IPS DF 19.7 (cell line): ENCODE measurements around the gene DTWD2.
A peak's percentile ranks its signal among the peaks of the same experiment; 100 is the strongest.

Experiments
- DNase-seq: peaks from one replicate; pipeline ENCODE4 v3.0.0-alpha.2; 2013; ENCODE audit warnings: low read depth, low spot score

DTWD2 gene, protein sequence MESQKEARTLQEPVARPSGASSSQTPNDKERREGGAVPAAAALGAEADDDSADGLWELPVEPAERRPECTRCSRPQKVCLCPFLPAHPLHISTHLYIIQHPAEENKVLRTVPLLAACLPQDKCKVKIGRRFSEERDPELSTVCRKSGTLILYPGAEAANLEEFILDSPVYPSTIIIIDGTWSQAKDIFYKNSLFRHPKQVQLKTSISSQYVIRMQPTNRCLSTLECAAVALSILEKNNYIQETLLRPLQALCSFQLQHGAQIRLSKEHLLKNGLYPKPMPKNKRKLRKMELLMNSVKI

DNA sequence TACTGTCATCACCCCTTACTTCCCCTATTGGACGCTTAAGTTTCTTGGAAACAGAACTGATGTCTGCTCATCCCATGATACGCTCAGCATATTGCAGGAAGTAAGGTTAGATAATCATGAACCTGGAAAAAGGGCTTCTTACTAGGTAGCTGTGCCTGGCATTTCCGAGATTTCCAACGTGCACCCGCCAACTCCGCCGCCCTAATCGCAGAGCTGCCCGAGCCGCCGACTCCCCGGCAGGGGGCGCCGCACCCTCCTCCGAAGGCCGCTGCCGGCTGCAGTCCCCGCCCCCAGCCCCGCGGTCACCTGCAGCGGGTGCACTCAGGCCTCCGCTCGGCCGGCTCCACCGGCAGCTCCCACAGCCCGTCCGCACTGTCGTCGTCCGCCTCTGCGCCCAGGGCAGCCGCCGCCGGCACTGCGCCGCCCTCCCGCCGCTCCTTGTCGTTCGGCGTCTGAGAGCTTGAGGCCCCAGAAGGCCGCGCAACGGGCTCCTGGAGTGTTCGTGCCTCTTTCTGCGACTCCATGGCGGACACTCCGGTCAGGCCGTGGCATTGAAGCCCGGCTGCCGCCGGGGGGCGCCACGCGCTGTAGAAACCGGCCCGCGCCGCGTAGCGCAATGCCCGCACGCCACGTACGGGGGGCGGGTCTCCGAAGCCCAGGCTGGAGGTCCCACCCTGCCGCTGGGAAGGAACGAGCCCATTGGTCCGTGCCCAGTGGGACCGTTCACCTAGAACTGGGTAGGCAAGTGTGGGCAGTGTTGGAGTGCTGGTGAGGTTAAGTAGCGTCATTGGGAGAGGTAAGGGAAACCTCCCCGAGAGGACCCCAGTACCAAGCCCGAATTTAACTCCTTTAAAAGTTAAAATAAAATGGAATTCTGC lies at the start of gene DTWD2:
Gene DTWD2 (minus strand): TSS at position 560 of the 878 bp plus-strand sequence. CDS start 36 bp downstream, at position 524.
- DNase-seq, result peak; percentile 88

DNA sequence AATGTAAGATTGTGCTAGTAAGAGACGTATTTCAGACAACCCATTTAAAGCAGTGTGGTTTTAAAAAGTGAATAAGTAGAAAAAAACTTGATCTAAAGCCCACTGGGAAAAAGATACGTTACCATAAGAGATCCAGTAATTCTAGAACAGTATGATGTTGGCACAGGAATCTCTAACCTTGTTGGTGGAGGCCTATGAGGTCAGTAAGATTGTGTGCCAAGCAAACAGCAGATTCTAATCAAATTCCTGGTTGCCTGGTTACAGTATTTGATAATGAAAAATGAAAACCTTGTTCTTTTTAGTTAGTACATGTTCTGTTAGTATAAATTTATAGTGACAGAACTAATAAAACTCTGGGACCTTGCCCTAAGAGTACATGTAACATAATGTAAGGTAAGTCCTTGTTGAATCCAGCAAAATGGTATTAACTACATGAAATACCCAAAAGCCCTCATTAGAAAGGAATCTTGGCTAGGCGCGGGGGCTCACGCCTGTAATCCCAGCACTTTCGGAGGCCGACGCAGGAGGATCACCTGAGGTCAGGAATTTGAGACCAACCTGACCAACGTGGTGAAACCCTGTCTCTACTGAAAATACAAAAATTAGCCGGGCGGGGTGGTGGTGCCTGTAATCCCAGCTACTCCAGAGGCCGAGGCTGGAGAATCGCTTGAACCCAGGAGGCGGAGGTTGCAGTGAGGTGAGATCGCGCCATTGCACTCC lies 49.3 kb upstream of the DTWD2 start:
- no peak for DNase-seq

DNA sequence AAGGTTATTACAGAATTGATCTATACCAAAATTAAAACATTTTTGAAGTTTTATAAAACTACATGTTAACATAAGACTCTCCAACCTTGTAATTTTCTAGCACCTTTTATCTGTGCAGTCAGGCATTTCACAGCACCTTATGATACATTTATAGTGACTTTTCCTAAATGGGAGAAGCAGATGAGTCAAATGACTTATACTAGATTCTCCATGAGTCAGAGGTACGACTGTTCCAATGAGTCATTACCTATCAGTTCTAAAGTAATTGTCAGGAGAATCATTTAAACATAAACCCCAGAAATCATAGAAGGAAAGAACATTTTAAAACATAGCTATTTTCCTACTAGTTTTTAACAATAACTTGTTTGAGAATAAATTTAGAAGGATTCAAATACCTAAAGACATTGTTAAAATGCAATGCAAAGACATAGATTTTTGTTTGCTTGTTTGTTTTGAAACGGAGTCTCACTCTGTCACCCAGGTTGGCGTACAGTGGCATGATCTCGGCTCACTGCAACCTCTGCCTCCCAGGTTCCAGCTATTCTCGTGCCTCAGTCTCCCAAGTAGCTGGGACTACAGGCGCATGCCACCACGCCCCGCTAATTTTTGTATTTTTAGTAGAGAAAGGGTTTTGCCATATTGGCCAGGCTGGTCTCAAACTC lies 47.9 kb upstream of the DTWD2 start:
- DNase-seq, result no peak

DNA sequence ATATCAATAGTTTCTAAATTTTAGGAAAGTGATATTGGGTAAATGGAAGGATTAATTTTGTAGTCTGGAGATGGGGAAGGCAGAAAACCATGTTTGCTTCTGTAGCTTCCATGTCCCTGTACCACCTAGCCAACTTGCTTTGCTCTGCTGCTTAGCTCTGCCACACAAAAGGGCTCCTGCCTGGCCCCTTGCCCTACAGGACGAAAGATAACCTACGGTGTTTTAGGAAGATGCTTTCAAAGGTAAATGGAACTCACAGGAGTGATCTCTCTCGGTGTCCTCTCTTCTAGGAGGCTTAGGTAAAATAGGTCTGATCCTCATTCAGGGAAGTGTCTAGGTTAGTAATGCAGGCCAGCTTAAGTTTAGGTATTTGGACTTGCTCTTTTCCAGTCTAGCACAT lies 44.8 kb upstream of the DTWD2 start:
- no peak for DNase-seq

DNA sequence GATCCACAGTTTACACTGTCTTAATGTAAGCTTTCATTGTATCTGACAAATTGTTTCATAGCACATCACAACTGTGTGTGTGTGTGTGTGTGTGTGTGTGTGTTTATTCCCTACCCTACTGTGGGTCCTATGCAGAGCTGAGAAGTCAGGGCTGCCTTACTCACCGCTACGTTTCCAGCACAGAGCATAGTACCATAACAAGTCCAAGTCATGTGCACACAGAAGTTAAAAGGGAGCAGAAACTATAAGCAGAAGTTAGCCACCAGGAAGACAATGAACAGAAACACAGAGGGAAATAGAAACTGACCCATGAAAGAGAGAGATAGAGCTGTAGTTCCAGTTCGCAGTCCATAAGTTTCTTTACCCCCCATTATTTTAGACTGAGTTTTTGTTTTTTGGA lies 44.3 kb upstream of the DTWD2 start:
- DNase-seq, result no peak

DNA sequence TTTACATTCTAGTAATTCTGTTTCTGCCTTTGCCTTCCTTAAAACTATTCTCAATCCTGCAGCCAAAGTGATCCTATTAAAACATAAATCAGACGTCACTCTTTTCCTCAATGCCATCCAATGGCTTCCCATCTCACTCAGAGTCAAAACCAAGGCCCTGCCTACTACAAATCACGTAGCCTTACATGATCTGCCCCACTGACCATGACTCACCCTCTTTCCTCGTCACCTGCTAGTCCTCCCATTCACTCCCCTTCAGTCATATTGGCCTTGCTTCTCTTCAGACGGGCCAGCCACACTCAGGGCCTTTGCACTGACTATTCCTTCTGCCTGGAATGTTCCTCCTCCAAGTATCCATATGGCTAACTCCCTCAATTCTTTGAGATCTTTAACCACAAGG lies 43.6 kb upstream of the DTWD2 start:
- DNase-seq, result no peak

DNA sequence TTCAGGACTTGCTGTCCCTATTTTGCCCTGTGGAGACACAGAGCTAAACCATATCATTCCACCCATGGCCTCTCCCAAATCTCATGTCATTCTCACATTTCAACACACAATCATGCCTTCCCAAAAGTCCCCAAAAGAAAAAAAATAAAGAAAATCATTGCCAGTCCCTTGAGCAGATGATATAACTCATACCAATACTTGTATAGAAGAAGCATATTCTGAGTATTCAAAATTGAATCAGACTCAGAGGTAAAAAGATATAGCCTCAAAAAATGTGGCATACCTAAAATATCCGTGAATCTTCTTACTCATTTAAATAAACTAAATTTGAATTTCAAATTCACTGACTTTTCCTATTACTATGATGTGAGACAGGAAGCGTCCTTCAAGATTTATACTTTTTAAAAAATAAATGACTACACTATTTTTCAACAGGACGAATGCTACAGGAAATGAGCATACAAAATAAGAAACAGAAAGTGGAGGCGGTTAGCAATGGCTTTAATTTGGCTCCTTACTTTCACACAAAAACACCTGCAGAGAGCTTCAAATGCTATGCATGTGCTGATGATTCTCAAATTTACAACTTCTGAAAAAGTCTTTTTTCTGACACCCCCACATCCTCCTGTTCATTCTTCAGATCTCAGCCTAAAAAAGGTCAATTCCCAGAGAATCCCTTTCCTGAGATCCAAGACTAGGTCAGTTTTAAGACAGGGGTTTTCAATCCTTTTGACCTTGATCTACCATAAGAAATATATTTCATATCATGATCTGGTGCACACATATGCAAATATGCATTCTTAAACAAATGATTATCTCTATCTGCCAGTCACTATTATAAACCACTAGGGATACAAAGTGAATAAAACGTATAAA lies 42.9 kb upstream of the DTWD2 start:
- no peak for DNase-seq

DNA sequence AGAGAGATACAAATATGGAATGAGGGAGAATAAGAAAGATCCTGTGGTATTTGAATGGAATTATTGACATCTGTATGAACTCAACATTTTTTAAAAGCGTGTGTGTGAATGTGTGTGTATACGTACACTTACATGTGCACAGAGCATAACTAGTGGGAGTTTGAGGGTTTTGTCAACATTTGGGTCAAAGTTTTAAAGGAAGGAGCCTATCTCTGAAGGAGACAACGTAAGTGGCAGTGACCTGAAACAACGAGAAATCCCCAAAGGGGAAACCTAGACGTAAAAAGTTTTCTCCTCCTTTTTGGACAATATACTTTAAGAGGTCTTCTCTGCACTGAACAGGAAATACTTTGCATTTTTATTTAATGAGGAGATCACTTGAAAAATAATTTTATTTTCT lies 40.2 kb upstream of the DTWD2 start:
- DNase-seq, result no peak

DNA sequence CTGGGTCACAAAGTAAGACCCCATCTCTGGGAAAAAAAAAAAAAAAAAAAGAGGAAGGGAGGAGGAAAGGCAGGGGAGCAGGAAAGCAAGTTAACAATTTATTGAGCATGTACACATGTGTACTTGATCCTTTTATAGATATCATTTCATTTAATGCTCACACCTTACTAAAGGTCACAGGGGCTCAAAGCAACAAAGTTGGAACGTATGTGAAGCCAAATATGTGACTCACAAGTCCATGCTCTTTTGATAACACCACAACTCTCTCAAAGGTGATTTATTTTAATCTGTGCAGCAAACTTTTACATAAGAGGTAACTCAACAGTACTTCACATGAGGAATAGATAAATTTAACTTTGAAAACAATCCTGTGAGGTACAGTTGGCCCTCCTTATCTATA lies 34.4 kb upstream of the DTWD2 start:
- DNase-seq, result no peak

DNA sequence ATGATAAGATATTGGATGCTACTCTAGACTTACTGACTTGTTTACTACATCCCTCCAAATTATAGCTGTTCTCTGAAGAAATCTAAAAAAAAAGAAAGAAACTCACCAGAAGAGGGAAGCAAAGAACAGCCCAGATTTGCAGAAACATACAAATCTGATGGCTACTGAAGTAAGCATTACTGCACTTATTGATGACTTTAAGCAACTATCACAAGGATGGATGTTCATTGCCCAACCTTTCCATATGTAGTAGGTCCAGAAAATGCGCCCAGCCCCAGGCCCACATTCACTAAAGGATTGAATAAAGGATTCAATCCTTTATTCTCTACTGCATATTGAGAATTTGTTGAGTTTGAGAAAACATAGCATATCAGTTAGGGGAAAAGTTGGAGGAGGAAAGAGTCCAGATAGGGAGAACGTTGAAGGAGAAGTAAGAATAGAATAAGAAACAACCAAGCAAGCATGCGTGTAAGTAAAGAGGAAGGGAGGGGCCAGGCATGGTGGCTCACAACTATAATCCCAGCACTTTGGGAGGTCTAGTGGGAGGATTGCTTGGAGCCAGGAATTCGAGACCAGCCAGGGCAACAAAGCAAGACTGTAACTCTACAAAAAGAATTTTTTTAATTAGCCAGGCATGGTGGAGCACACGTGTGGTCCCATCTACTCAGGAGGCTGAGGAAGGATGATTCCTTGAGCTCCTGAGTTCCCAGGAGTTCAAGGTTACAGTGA lies 33.8 kb upstream of the DTWD2 start:
- no peak for DNase-seq

DNA sequence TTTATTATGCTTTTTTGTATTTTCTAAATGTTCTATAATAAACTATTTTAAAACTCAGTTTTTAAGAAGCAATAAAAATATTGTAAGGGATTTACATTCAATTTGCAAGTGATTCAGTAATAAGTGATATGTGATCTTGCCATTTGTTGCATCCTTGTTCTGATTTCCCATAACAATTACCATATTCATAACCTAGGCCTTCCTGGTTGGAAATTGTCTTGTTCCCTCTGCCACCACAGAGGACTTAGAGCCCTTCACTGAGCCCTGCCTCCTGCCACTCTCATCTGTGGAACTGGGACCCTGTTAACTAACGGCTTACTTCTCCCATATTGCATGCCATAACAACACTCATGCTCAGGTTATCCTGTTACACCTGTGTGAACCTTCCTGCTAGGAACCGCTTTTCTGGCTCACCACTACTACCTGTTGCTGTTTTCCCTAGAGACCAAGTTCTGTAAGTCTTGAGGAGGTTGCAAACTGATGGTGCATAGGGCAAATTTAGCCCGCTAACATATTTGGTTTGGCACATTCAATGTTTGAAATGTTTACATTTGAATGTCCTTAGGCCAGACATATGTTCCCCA lies 32.9 kb upstream of the DTWD2 start:
- no peak for DNase-seq

DNA sequence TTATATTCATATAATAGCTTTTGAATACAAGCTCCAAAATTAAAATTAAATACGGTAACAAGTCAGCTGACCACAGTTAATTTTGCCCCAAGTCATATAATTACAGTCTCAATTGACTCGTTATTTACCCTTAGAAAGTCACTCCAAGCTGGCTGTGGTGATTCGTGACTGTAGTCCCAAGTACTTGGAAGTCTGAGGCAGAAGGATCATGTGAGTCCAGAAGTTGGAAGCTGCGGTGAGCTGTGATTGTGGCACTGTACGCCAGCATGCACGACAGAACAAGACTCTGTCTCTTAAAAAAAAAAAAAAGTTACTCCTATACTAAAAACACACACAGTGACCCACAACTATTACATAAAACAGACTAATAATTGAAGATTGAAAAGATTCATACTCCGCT lies 31.6 kb upstream of the DTWD2 start:
- DNase-seq, result no peak

DNA sequence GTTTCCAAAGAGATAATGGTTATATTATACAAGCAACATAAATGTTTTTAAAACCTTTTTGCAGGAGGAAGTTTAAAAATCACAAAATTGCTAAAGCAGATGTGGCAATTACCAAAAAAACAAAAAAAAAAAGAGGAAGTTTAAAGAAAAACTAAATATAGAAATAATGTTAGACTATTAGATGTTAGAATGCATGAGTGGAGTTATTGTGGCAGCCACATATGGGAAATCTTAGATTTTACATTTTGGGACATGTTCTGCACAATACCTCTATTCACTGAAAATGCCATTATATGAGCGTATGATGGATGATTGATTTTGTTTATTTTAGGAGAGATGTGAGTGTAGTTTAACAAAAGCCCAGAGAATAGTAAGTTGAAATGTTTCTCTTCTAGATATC lies 31.2 kb upstream of the DTWD2 start:
- DNase-seq, result no peak

DNA sequence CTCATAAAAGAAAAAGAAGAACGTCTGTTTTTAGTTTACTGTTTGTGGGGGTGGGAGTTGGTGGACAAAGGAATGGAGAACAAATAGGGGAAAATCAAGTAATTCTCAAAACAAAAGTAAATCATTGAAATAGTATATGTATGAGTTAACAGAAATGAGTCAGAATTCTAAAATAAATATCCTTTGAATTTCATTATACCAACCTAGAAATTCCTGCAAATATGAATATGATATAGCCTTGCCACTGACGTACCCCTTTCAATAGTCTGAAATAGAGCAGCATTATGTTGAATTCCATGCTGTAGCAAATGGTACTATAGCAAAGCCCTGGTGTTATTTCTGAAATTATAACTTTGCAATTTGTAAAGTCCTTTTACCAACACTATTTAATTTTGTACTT lies 29.6 kb upstream of the DTWD2 start:
- DNase-seq, result no peak

DNA sequence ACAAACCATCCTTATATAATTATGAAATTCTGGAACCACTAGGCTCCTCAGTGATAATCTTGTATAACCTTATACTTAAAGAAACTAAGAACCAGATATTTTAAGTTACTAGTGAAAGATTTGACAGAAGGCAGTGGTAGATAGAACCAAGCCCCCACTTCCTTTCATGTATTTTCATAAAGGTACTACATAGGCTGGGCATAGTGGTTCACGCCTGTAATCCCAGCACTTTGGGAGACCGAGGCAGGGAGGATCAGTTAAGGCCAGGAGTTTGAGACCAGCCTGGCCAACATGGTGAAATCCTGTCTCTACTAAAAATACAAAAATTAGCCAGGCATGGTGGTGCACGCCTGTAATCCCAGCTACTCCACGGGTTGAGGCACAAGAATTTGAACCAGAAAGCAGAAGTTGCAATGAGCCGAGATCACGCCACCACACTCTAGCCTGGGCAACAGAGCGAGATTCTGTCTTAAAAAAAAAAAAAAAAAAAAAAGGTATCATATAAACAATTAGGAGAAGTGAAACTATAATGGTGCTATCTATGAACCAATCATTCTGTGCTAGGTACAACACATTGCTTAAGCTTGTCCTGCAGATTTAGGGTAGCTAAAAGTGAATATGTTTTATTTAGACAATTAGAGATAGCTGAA lies 27.9 kb upstream of the DTWD2 start:
- DNase-seq, result no peak

DNA sequence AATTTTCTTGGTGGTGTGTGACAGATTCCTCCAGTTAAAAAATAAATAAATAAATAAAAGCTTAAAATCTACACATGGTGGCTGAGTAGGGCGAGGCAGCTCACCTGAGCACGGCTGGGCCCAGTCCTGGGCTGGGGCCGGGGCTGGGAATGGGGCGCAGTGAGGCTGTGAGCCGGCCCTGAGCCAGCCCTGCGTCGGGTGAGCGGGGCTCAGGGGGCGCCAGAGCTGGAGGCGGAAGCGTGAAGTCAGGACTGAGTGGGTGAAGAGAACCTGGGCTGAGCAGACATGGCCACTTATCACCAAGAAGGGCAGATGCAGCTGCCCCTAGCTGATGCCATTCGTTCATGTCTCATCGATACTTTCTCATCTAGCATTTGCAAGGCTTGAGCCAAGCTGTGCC lies 22.8 kb upstream of the DTWD2 start:
- DNase-seq, result no peak

DNA sequence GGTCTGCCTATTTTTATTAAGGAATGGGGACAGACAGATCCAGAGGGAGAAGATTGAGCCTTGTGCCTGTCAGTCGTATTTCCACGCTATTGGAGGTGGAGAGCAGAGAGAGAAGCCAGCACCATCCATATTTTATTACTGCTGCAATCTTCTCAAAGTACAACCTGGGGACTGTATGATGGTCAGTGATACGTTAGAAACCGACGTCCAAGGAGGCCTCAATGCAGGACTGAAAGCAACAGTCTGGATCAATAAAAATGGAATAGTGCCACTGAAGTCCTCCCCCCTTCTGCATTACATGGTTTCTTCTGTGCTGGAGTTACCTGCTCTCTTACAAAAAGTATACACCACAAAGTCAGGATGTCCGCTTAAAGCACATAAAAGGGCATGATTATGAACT lies 21.9 kb upstream of the DTWD2 start:
- no peak for DNase-seq

DNA sequence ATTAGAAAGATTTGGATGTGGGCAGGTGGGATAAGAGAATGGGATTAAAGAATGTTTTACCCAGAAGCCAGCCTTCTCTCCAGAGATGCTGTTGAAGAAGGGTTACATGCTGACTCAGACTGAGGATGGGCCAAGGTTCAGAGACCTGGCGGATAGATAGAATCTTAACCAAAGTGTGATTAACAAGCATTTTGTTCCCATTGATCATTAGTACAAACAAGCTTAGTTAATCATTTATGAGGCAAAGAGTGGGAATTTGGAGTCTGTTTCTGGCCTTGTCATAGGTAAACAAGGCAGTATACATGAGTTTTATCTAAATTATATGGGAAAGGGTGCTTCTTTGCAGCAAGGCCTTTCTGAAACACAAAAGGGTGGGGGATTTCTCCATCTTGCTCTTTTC lies 20.8 kb upstream of the DTWD2 start:
- DNase-seq, result no peak

DNA sequence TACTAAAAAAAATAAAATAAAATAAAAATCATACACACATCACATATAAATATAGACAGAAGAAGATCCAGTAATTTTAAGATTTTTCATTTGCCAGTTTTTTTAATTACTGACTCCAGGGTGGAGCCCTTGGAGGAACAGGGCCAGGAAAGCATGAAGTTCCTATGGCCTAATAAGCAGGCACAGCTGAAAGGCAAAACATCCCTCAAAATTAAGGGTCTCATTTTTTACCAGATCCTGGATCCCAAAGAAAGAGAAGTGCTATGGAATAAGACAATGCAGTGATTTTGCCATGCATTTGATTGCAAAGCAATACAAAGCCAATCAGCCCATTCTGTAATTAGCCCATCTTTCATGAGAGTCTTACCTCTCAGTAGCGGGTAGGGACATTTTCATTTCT lies 11.3 kb upstream of the DTWD2 start:
- DNase-seq, result no peak
